HG02981 (cell line): ENCODE results near the gene LMX1A.

Experiments used
- ATAC-seq: cut with Tn5 transposase; IDR thresholded peaks from one replicate; pipeline ENCODE4 v1.9.1; 2021; ENCODE audit warnings: mild to moderate bottlenecking, moderate library complexity; ENCODE audit not compliant: unreplicated experiment

Gene LMX1A

GRCh38 chr1:165367375-165367993 is 11.0 kb upstream of the LMX1A start:
- ATAC-seq = peak; percentile 64

DNA sequence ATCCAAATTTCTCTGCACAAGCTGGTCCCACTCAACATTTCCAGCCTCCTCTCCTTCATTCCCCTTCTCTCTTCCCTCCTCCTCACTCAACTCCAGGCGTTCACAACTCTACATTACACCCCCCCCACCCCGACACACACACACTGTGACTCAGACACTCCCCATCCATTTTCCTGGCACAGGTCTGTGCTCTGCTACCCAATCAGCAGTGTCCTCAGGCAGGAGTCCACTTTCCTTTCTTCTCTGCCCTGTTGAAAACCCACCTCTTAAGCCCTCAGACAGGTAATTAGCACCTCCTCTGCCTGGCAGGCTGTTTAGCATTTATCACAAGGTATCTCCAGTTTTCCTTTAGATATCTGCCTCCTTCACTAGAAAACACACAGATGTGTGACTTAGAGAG is 8.8 kb upstream of the LMX1A start:
- no peak for ATAC-seq

- ATAC-seq = no peak
Measured at GRCh38 chr1:165364568-165365133, 8.1 kb upstream of the LMX1A start.

DNA sequence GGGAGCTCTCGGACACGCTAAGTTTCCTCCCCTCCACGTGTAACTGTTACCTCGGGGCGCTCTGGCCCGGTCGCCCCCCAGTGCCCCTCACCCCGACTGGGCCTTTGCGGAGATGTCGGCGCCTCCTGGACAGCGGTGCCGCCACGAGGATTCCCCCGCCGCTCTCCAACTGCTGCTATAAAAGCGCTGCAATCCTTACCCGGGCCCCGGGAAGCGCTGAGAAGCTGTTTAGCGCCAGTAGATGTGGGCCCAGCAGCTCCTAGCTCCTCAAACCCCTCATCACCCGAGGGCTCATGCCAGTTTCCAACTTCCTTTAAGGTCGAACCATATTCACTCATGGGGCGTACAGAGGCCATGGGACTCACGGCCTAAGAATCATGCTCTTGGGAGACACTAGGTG is 361 bp upstream of the LMX1A start:
- ATAC-seq = no peak

- ATAC-seq = no peak
Measured at GRCh38 chr1:165355139-165355976, 1.2 kb downstream of the LMX1A start.

- no peak for ATAC-seq
Measured at GRCh38 chr1:165354739-165355138, 1.8 kb downstream of the LMX1A start.

DNA sequence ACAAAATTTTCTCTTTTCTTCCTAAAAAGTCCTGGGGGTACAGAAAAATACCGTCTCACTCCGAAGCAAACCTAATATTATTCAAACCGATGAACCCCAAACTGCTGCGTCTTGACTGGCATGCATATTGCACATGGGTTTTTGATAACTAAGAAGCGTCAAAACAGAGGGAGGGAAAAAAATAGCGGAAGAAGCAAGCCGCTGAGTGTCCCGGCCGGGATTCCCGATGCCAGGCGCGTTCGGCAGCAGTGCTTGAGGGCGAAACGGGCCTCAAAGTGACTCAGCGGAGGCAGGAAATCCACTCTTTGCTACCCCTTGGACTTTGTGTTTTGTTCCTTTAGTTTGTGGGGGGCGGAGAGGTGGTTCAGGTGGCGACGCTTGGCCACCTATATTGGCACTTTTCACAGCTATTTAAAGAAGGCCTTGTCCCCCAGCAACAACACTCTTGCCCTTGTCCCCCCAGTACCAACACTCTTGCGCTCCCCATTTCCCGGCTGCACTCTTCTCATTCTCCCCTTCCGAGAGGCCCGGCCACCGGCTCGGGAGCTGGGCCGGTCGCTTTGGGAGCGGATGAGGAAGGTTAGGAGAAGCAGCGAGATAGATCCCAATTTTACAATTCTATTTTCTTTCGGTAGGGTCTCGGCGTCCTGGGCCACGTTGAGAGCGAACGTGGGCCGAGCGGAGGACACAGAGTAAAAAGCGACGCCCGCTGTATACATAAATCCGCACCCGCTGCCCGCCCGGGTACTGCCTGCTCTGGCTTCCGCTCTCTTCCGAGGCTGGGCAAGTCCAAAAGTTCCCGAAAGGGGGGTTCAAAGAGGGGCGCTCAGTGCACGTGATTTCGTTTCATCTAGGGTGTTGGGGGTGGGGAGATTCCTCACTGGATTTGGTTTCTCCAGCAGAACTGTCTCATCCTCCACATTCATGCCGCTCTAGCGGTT is 2.5 kb downstream of the LMX1A start:
- ATAC-seq = no peak

- no peak for ATAC-seq
Measured at GRCh38 chr1:165352442-165353293, 3.8 kb downstream of the LMX1A start.

GRCh38 chr1:165351863-165352441 is 4.6 kb downstream of the LMX1A start:
- ATAC-seq = no peak

GRCh38 chr1:165350840-165351239 is 5.7 kb downstream of the LMX1A start:
- no peak for ATAC-seq

GRCh38 chr1:165345502-165345901 is 11.0 kb downstream of the LMX1A start:
- no peak for ATAC-seq

GRCh38 chr1:165344736-165345135 is 11.8 kb downstream of the LMX1A start:
- no peak for ATAC-seq

GRCh38 chr1:165344198-165344597 is 12.3 kb downstream of the LMX1A start:
- ATAC-seq = no peak

DNA sequence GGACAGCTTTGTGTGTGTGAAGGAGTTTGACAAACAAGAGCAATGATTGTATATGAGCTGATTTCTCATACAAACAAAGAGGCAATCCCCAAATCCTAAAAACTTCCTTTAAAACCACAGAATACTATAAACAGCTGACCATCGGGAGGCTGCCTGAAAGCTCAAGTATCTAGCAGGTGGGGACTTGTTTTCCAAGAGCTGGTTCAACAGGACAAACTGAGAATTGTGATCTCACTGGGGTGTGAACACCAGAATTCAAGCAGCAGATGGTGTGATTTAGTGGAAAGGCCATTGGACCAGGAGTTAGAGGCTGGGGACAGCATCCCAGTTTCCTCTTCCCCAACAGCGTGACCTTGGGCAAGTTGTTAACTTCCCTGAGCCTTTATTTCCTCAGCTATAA is 13.9 kb downstream of the LMX1A start:
- no peak for ATAC-seq

- no peak for ATAC-seq
Measured at GRCh38 chr1:165342168-165342567, 14.3 kb downstream of the LMX1A start.

GRCh38 chr1:165339164-165339563 is 17.4 kb downstream of the LMX1A start:
- ATAC-seq = no peak

DNA sequence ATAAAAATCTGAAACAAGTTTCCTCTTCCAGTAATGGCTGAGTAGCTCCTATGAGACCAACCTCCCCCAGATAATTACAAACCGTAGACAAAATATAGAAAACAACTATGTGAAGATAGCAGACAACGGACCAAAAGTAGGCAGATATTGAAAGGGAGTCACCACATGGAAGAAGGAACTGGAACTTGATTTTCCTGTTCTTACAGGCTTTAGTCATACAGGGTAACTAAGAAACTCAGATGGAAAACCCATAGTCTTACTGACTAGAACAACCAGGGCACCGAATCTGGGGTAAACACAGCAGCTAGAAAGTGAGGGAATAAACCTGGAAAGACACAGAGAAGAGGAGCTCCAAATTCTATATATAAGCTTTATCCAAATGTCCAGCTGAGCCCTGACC is 26.0 kb downstream of the LMX1A start:
- ATAC-seq = no peak

DNA sequence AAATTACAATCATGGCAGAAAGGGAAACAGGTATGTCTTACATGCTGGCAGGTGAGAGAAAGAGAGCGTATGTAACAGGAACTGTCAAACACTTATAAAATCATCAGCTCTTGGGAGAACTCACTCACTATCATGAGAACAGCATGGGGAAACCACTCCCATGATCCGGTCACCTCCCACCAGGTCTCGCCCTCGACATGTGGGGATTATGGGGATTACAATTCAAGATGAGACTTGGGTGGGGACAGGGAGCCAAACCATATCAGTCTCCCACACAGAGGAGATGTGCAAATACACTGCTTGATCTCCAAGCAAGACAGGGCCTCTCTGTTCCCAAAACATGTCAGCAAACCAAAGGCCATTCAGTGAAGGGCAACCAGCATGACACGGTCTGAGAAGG is 27.4 kb downstream of the LMX1A start:
- no peak for ATAC-seq

DNA sequence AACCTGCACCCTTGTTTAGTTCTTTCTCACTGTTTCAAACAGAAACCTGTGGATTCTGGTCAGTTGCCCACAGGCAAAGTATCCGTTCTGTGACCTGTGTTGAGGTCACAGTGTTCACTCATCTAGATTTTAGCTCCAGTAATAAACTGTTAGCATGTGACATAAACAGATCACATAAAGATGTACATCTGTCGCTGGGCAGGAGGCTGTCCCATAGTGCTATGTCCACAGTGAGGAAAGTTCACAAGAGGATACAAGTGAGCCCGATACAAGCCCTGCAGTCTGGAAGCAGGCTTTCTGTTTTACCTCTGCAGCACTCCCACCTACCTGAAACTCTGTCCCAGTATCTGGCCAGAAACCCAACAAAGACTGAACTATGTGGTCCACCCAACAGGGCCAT is 28.4 kb downstream of the LMX1A start:
- ATAC-seq = no peak

- ATAC-seq = no peak
Measured at GRCh38 chr1:165327538-165327937, 29.0 kb downstream of the LMX1A start.
